K562 (cell line): ENCODE data around the gene PPIH. TPM values are rescaled to one million over a fixed set of nuclear protein-coding genes. Genes with fewer than 3 reads are reported as not detected.

Experiments used
- AFF4 ChIP-seq: sonication (generic); formaldehyde crosslinking; IDR thresholded peaks from 2 replicates; pipeline ENCODE4 v1.8.0; 2023; ENCODE audit warnings: mild to moderate bottlenecking, missing genetic modification reagents
- ELF4 ChIP-seq: fragments of 450-650 bp; formaldehyde crosslinking; IDR thresholded peaks from 2 replicates; pipeline ENCODE4 v1.4.0; 2022; ENCODE audit warnings: missing genetic modification characterization
- GTF2B ChIP-seq: IDR thresholded peaks from 2 replicates; pipeline ENCODE4 v1.6.1; 2011; ENCODE audit not compliant: insufficient read length; ENCODE audit errors: extremely low read depth
- HDGF ChIP-seq: fragments of 450-650 bp; IDR thresholded peaks from 2 replicates; pipeline ENCODE4 v1.6.1; 2016
- KLF1 ChIP-seq: fragments of 450-650 bp; IDR thresholded peaks from 2 replicates; pipeline ENCODE4 v1.6.1; 2016; ENCODE audit warnings: missing genetic modification characterization, missing compliant biosample characterization
- ZNF398 ChIP-seq: fragments of 250-450 bp; sonication (Bioruptor Pico); IDR thresholded peaks from 2 replicates; pipeline ENCODE4 v1.8.0; 2021; ENCODE audit warnings: moderate library complexity, mild to moderate bottlenecking, inconsistent platforms
- ZNF609 ChIP-seq: sonication (generic); formaldehyde crosslinking; IDR thresholded peaks from 2 replicates; pipeline ENCODE4 v1.8.1; 2023; ENCODE audit warnings: missing genetic modification reagents, mild to moderate bottlenecking, borderline replicate concordance
- polyA plus RNA-seq, 8 experiments: library from polyadenylated mRNA; depleted of rRNA in 4 of 8; stranded (reverse) in 5 of 8; unstranded in 3 of 8; fragments of >200 nt; fragmentation: Nextera tagmentation in 2 of 8; fragmentation: Illumina TruSeq in 1 of 8; extraction: Ambion mirVana in 2 of 8; extraction: Trizol in 1 of 8; gene quantifications; 2 replicates each; pipeline versions ENCODE4 v1.2.1 to v1.2.3, GENCODE V29; 2011 to 2014; ENCODE audit warnings: inconsistent platforms in 1 of 8, missing spikeins in 1 of 8
- total RNA-seq, 7 experiments: library from RNA; depleted of rRNA in 6 of 7; stranded (reverse); fragments of >200 nt in 6 of 7; fragmentation: Illumina TruSeq in 2 of 7; extraction: Trizol in 2 of 7; gene quantifications; 2 replicates each; pipeline versions ENCODE4 v1.2.1 to v1.2.3, GENCODE V29; 2011 to 2021; ENCODE audit warnings: low replicate concordance in 1 of 7

Gene PPIH
- total and polyA plus RNA-seq, 9 of the 15 experiments (the other 6 are each of a cell fraction or from before 2014, with no cell fraction given): 197 to 470 (median 277) TPM

- TF ChIP-seq ZNF609 (CRISPR knock-in tag) (0 out of 2 replicates have a peak, but pooled peaks have one; percentile 45), HDGF (0 out of 2 replicates have a peak, but pooled peaks have one; percentile 58), ZNF398 (no peak), AFF4 (CRISPR knock-in tag) (0 out of 2 replicates have a peak, but pooled peaks have one; percentile 1), KLF1 (tag) (no peak), ELF4 (no peak), GTF2B (no peak)
Observed at GRCh38 chr1:42658877-42659337, 684 bp downstream of the PPIH start (continued).
